ENCODE results near the gene WDR82.

The WDR82 gene

GRCh38 chr3:52315977-52316764, 37.7 kb upstream of the WDR82 start, which contains the start of gene DNAH1:
Gene DNAH1, plus strand, starts transcription at chr3:52316319. Its CDS starts 6,124 bp downstream, at chr3:52322443.
- Histone ChIP-seq H3K4me1 (ENCODE audit: low read length) (peaks cover 46% of the 10 kb centered on the region), H3K9ac (ENCODE audit: low read length) (peak within 1 kb of the TSS; percentile 31; the same call in 1 of the 2 replicates), H3K4me2 (ENCODE audit: low read length) (peak within 1 kb of the TSS; percentile 85), H3K79me2 (ENCODE audit: low read length) (no peaks in the 10 kb centered on the region), H3K9me3 (ENCODE audit: insufficient read depth, low read length) (no peaks in the 10 kb centered on the region), H3K27ac (ENCODE audit: low read length) (no peak within 1 kb of the TSS), H3K4me3 (ENCODE audit: low read length) (peak within 1 kb of the TSS; percentile 79), H2AFZ (ENCODE audit: low read depth, low read length) (no peak within 1 kb of the TSS), H3K27me3 (ENCODE audit: low read depth, low read length) (peaks cover 9% of the 10 kb centered on the region; the same call in 1 of the 2 replicates), H4K20me1 (ENCODE audit: insufficient read depth, low read length) (no peaks in the 10 kb centered on the region), H3K36me3 (replicated peaks; ENCODE audit: low read depth, low read length) (no peaks in the 10 kb centered on the region)
- TF ChIP-seq EZH2phosphoT487 (IDR thresholded peaks at IDR 0.05; ENCODE audit: low read depth): no peak
- no peak for TF ChIP-seq CTCF (IDR thresholded peaks at IDR 0.05; ENCODE audit: low read depth, low read length)

- H3K4me3 ChIP-seq (ENCODE audit: low read length): no peak overlapping the region
- H2AFZ ChIP-seq (ENCODE audit: low read depth, low read length): no peak overlapping the region
- no peak overlapping the region for H3K9ac ChIP-seq (ENCODE audit: low read length)
- H3K27me3 ChIP-seq (ENCODE audit: low read depth, low read length): peaks cover 9% of the 10 kb centered on the region; the same call in 1 of the 2 replicates
- no peak for TF ChIP-seq CTCF (IDR thresholded peaks at IDR 0.05; ENCODE audit: low read depth, low read length)
- TF ChIP-seq EZH2phosphoT487 (IDR thresholded peaks at IDR 0.05; ENCODE audit: low read depth): no peak
- no peaks in the 10 kb centered on the region for H3K79me2 ChIP-seq (ENCODE audit: low read length)
- H3K4me2 ChIP-seq (ENCODE audit: low read length): no peak overlapping the region
- no peaks in the 10 kb centered on the region for H4K20me1 ChIP-seq (ENCODE audit: insufficient read depth, low read length)
- no peak overlapping the region for H3K27ac ChIP-seq (ENCODE audit: low read length)
- H3K4me1 ChIP-seq (ENCODE audit: low read length): peaks cover 57% of the 10 kb centered on the region
- H3K36me3 ChIP-seq (replicated peaks; ENCODE audit: low read depth, low read length): no peaks in the 10 kb centered on the region
- no peaks in the 10 kb centered on the region for H3K9me3 ChIP-seq (ENCODE audit: insufficient read depth, low read length)
Measured at GRCh38 chr3:52315006-52315405, 36.6 kb upstream of the WDR82 start.

GRCh38 chr3:52314489-52314888, 36.0 kb upstream of the WDR82 start:
- H3K27ac ChIP-seq (ENCODE audit: low read length): no peak overlapping the region
- TF ChIP-seq CTCF (IDR thresholded peaks at IDR 0.05; ENCODE audit: low read depth, low read length): no peak
- TF ChIP-seq EZH2phosphoT487 (IDR thresholded peaks at IDR 0.05; ENCODE audit: low read depth): no peak
- H3K79me2 ChIP-seq (ENCODE audit: low read length): no peaks in the 10 kb centered on the region
- no peak overlapping the region for H2AFZ ChIP-seq (ENCODE audit: low read depth, low read length)
- H3K9me3 ChIP-seq (ENCODE audit: insufficient read depth, low read length): no peaks in the 10 kb centered on the region
- no peak overlapping the region for H3K9ac ChIP-seq (ENCODE audit: low read length)
- no peak overlapping the region for H3K4me3 ChIP-seq (ENCODE audit: low read length)
- peak overlapping the region; percentile 71 for H3K4me2 ChIP-seq (ENCODE audit: low read length)
- H4K20me1 ChIP-seq (ENCODE audit: insufficient read depth, low read length): no peaks in the 10 kb centered on the region
- H3K4me1 ChIP-seq (ENCODE audit: low read length): peaks cover 57% of the 10 kb centered on the region
- H3K27me3 ChIP-seq (ENCODE audit: low read depth, low read length): peaks cover 9% of the 10 kb centered on the region; the same call in 1 of the 2 replicates
- no peaks in the 10 kb centered on the region for H3K36me3 ChIP-seq (replicated peaks; ENCODE audit: low read depth, low read length)

GRCh38 chr3:52313774-52314188, 35.3 kb upstream of the WDR82 start:
- Histone ChIP-seq H3K4me1 (ENCODE audit: low read length) (peaks cover 57% of the 10 kb centered on the region), H3K4me3 (ENCODE audit: low read length) (peak overlapping the region; percentile 35), H3K79me2 (ENCODE audit: low read length) (no peaks in the 10 kb centered on the region), H4K20me1 (ENCODE audit: insufficient read depth, low read length) (no peaks in the 10 kb centered on the region), H3K9ac (ENCODE audit: low read length) (peak overlapping the region; percentile 10; the same call in 1 of the 2 replicates), H2AFZ (ENCODE audit: low read depth, low read length) (no peak overlapping the region), H3K9me3 (ENCODE audit: insufficient read depth, low read length) (no peaks in the 10 kb centered on the region), H3K27me3 (ENCODE audit: low read depth, low read length) (0 out of 2 replicates have a peak, but pooled peaks cover 4% of the 10 kb centered on the region), H3K27ac (ENCODE audit: low read length) (peak overlapping the region; percentile 41), H3K4me2 (ENCODE audit: low read length) (peak overlapping the region; percentile 71), H3K36me3 (replicated peaks; ENCODE audit: low read depth, low read length) (no peaks in the 10 kb centered on the region)
- TF ChIP-seq CTCF (IDR thresholded peaks at IDR 0.05; ENCODE audit: low read depth, low read length) (no peak), EZH2phosphoT487 (IDR thresholded peaks at IDR 0.05; ENCODE audit: low read depth) (no peak)
